Hippocampal formation (tissue), 2 donors: ENCODE data around the gene KHNYN.
"Not testable (repeated sequence)": the region's sequence is repeated elsewhere in the genome, so short reads cannot be mapped to it uniquely, and the experiment has no call there.

ENCODE experiments used
- DNase-seq, 2 donors: peaks; one replicate each; lab custom pipeline; 2025; lab: John Stamatoyannopoulos, UW

Gene KHNYN

DNA sequence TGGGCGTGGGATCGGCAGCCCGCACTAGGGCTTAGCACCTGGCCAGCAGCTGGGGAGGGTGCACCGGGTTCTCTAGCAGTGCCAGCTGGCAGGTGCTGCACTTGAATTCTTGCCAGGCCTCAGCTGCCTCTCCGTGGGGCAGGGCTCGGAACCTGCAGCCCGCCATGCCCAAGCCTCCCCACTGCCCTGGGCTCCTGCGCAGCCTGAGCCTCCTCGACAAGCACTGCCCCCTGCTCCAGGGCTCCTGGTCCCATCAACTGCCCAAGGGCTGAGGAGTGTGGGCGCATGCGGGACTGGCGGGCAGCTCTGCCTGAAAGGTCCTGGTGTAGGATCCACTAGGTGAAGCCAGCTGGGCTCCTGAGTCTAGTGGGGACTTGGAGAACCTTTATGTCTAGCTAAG lies 43.5 kb downstream of the KHNYN start:
- no peak for DNase-seq

- DNase-seq, result no peak
These were observed 45.5 kb downstream of the KHNYN start for GRCh38 chr14:24475261-24475660.

DNA sequence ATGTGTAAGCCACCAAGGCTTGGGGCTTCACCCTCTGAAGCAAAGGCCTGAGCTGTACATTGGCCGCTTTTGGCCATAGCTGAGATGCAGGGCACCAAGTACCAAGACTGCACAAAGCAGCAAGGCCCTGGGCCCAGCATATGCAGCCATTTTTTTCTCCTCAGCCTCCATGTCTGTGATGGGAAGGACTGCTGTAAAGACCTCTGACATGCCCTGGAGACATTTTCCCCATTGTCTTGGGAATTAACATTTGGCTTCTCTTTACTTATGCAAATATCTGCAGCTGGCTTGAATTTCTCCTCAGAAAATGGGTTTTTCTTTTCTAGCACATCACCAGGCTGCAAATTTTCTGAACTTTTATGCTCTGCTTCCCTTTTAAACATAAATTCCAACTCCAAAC lies 50.2 kb downstream of the KHNYN start:
- not testable (repeated sequence) for DNase-seq

GRCh38 chr14:24481622-24482324 lies 52.0 kb downstream of the KHNYN start:
- no peak for DNase-seq

DNA sequence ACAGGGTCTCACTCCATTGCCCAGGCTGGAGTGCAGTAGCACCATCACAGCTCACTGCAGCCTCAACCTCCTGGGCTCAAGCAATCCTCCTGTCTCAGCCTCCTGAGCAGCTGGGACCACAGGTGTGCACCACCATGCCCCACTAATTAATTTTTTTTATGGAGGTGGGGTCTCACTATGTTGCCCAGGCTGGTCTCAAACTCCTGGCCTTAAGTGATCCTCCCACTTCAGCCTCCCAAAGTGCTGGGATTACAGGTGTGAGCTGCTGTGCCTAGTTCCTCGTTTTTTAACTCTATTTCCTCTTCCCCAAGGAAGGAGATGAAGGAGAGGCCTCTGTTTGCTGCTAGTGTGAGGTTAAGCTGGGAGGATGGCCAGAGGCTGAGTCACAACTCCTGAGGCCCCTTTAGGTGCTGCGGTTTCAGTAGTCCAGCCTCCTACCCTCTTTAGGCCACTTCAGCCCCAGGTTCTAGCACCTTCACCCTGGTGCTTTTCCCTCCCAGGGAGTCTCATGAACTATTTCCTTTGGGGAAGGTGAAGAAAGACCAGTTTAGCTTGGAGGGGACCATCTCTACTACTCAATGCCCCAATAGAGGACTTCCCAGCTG lies 53.0 kb downstream of the KHNYN start:
- not testable (repeated sequence) for DNase-seq

- DNase-seq, result no peak
These were observed 54.0 kb downstream of the KHNYN start for GRCh38 chr14:24483604-24484252.
